Measurements from ENCODE around the gene CWH43. TPM values are rescaled to one million over a fixed set of nuclear protein-coding genes. Genes with fewer than 3 reads are reported as not detected.
A peak's percentile ranks its signal among the peaks of the same experiment; 100 is the strongest.
"Not testable (repeated sequence)": the region's sequence is repeated elsewhere in the genome, so short reads cannot be mapped to it uniquely, and the experiment has no call there.

Gene CWH43
- total RNA-seq, 1 experiment from 2014 or later, result not detected

- DNase-seq (ENCODE audit: low read depth), result no peak
Observed at GRCh38 chr4:48974979-48975640, 11.0 kb upstream of the CWH43 start.

- no peak for DNase-seq (ENCODE audit: low read depth)
Observed at GRCh38 chr4:48976041-48976440, 10.0 kb upstream of the CWH43 start.

- peak; percentile 68 for DNase-seq (ENCODE audit: low read depth)
Observed at GRCh38 chr4:48979914-48980579, 6.0 kb upstream of the CWH43 start.

GRCh38 chr4:48984005-48984404 lies 2.1 kb upstream of the CWH43 start:
- DNase-seq (ENCODE audit: low read depth), result not testable (repeated sequence)

GRCh38 chr4:48985602-48985975 lies 486 bp upstream of the CWH43 start:
- no peak for DNase-seq (ENCODE audit: low read depth)

GRCh38 chr4:48986654-48987164 lies 634 bp downstream of the CWH43 start:
- DNase-seq (ENCODE audit: low read depth), result no peak

- no peak for DNase-seq (ENCODE audit: low read depth)
Observed at GRCh38 chr4:48989461-48990203, 3.6 kb downstream of the CWH43 start.

GRCh38 chr4:48991357-48991756 lies 5.3 kb downstream of the CWH43 start:
- DNase-seq (ENCODE audit: low read depth), result no peak

- DNase-seq (ENCODE audit: low read depth), result no peak
Observed at GRCh38 chr4:48997962-48998361, 11.9 kb downstream of the CWH43 start.

- no peak for DNase-seq (ENCODE audit: low read depth)
Observed at GRCh38 chr4:48998440-48998839, 12.4 kb downstream of the CWH43 start.

GRCh38 chr4:49000806-49001205 lies 14.7 kb downstream of the CWH43 start:
- peak; percentile 15 for DNase-seq (ENCODE audit: low read depth)

GRCh38 chr4:49002931-49003330 lies 16.9 kb downstream of the CWH43 start:
- DNase-seq (ENCODE audit: low read depth), result no peak

- DNase-seq (ENCODE audit: low read depth), result no peak
Observed at GRCh38 chr4:49018718-49019295, 32.7 kb downstream of the CWH43 start.

- DNase-seq (ENCODE audit: low read depth), result peak; percentile 37
Observed at GRCh38 chr4:49032440-49033161, 46.5 kb downstream of the CWH43 start.

- DNase-seq (ENCODE audit: low read depth), result peak; percentile 13
Observed at GRCh38 chr4:49036528-49036927, 50.5 kb downstream of the CWH43 start.

- DNase-seq (ENCODE audit: low read depth), result peak; percentile 50
Observed at GRCh38 chr4:49044270-49044669, 58.2 kb downstream of the CWH43 start.

GRCh38 chr4:49058306-49058705 lies 72.2 kb downstream of the CWH43 start:
- DNase-seq (ENCODE audit: low read depth), result no peak

GRCh38 chr4:49063670-49064069 lies 77.6 kb downstream of the CWH43 start:
- DNase-seq (ENCODE audit: low read depth), result peak; percentile 77

GRCh38 chr4:49072196-49072595 lies 86.1 kb downstream of the CWH43 start:
- not testable (repeated sequence) for DNase-seq (ENCODE audit: low read depth)

GRCh38 chr4:49091883-49092282 lies 105.8 kb downstream of the CWH43 start:
- not testable (repeated sequence) for DNase-seq (ENCODE audit: low read depth)

- DNase-seq (ENCODE audit: low read depth), result peak; percentile 37
Observed at GRCh38 chr4:49092608-49093135, 106.6 kb downstream of the CWH43 start.
